Measurements from ENCODE around the gene HOXD10. TPM values are rescaled to one million over a fixed set of nuclear protein-coding genes. Genes with fewer than 3 reads are reported as not detected.

Gene HOXD10
- total and polyA plus RNA-seq, 2 of the 13 experiments (the other 11 are each of a cell fraction or from before 2014, with no cell fraction given): not detected

DNA sequence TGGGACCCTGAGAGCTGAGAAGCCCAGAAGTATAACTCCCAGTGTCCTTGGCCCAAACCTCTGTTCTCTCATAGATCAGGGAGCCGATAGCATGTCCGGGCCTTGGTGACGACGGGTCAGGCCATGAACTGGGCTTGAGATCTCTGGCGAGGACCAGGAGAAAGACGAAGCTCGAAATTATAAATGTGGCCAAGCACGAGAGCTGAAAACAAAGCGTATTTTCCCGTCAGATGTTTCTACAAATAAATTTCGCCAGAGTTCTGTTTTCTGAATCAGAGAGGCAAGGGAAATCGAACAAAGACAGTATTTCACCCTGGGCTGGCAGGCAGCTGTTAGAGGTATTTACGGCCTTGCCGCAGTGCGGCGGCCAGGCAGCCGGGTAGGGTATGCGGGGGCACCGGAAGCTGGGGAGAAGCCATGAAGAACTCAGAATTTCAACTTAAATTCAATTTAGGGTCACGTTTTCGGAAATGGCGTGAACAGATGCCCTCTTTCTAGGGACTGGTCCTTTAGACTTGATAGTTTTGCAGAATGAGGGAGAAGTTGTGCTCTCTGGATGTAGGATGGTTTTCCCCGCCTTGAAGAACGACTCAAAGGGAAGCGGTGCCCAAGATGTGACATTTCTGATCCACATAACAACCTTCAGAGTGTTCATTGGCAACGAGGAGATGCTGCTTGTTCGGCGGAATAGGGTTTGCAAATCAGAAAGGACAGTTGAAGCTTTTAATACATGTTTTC lies 22.5 kb downstream of the HOXD10 start (continued):
- TF ChIP-seq, protein P1, sequence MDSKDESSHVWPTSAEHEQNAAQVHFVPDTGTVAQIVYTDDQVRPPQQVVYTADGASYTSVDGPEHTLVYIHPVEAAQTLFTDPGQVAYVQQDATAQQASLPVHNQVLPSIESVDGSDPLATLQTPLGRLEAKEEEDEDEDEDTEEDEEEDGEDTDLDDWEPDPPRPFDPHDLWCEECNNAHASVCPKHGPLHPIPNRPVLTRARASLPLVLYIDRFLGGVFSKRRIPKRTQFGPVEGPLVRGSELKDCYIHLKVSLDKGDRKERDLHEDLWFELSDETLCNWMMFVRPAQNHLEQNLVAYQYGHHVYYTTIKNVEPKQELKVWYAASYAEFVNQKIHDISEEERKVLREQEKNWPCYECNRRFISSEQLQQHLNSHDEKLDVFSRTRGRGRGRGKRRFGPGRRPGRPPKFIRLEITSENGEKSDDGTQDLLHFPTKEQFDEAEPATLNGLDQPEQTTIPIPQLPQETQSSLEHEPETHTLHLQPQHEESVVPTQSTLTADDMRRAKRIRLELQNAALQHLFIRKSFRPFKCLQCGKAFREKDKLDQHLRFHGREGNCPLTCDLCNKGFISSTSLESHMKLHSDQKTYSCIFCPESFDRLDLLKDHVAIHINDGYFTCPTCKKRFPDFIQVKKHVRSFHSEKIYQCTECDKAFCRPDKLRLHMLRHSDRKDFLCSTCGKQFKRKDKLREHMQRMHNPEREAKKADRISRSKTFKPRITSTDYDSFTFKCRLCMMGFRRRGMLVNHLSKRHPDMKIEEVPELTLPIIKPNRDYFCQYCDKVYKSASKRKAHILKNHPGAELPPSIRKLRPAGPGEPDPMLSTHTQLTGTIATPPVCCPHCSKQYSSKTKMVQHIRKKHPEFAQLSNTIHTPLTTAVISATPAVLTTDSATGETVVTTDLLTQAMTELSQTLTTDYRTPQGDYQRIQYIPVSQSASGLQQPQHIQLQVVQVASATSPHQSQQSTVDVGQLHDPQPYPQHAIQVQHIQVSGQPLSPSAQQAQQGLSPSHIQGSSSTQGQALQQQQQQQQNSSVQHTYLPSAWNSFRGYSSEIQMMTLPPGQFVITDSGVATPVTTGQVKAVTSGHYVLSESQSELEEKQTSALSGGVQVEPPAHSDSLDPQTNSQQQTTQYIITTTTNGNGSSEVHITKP (CRISPR knock-in tag; IDR thresholded peaks at IDR 0.05; ENCODE audit: low read depth): no peak
- TF ChIP-seq FOXA3 (CRISPR knock-in tag; IDR thresholded peaks at IDR 0.05) (no peak), CREM (IDR thresholded peaks at IDR 0.05) (no peak), CREM (CRISPR knock-in tag; IDR thresholded peaks at IDR 0.05) (no peak)

DNA sequence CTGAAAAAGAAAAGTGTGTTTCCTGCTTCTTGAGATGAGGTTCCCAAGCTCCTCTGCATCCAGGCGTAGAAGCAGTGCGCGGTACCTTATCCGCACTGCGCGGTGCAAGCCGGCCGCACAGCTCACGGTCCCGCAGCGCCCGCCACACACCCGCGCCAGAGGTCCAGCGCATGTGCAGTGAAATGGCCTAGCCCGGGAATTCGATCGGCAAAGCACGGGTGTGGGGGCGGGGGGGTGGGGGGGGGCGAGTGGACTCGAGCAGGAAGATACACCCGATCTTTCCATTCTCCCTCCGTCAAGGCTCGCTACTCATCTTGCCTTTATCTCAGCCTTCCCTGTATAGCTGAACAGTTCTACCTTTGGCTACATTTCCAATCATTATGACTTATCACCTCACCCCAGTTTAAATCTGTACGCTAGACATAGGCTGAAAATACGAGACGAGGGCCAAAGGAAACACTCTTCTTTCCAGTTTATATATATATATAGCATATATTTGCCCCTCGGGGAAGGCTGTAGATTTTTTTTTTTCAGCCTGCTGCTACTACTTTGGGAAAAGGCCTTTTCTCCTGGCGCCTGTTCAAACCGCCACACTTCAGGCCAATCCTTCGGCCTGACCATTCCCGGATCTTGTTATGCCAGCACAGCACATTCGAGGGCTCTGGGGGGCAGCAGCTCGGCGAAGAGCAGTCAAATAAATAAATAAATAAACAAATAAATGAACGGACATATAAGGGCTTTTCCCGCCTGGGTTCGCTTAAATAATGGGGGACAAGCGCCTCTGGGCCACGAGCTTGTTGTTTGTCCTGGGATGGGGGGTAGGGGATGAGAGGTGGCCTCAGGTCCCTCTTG lies 23.3 kb downstream of the HOXD10 start:
- peaks cover 11% of the 10 kb centered on the region for H3K4me1 ChIP-seq (ENCODE audit: insufficient read depth, low read length)
- H3K27ac ChIP-seq (ENCODE audit: extremely low read length, insufficient read depth, low read length): no peak overlapping the region
- no peaks in the 10 kb centered on the region for H3K36me3 ChIP-seq (replicated peaks in 1 of 2; ENCODE audit: control insufficient read depth in 1 of 2, insufficient read depth in 2 of 2, low read length in 2 of 2)
- BruUV-seq (replicated peaks): no TSS peak
- peak overlapping the region; percentile 83 for H3K4me2 ChIP-seq (ENCODE audit: low read depth, low read length)
- no peak for DNase-seq (ENCODE audit: low spot score)
- peak overlapping the region in 1 of 3 experiments; percentile 75; a peak in 3 of 6 replicates for H3K4me3 ChIP-seq (replicated peaks in 1 of 3; ENCODE audit: insufficient read depth in 1 of 3, low read depth in 2 of 3, low read length in 3 of 3)
- intact Hi-C loops (cut with micrococcal nuclease; ENCODE audit: unreplicated experiment): loop anchor here (1.0 to 5.0 kb wide), 4 partner anchors 245 to 497 kb away; no protein-coding TSS in a partner anchor
- TF ChIP-seq, protein P2, sequence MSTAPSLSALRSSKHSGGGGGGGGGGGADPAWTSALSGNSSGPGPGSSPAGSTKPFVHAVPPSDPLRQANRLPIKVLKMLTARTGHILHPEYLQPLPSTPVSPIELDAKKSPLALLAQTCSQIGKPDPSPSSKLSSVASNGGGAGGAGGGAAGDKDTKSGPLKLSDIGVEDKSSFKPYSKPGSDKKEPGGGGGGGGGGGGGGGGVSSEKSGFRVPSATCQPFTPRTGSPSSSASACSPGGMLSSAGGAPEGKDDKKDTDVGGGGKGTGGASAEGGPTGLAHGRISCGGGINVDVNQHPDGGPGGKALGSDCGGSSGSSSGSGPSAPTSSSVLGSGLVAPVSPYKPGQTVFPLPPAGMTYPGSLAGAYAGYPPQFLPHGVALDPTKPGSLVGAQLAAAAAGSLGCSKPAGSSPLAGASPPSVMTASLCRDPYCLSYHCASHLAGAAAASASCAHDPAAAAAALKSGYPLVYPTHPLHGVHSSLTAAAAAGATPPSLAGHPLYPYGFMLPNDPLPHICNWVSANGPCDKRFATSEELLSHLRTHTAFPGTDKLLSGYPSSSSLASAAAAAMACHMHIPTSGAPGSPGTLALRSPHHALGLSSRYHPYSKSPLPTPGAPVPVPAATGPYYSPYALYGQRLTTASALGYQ (CRISPR knock-in tag; IDR thresholded peaks at IDR 0.05): 0 out of 2 replicates have a peak, but pooled peaks have one; percentile 33
- TF ChIP-seq, protein P3, sequence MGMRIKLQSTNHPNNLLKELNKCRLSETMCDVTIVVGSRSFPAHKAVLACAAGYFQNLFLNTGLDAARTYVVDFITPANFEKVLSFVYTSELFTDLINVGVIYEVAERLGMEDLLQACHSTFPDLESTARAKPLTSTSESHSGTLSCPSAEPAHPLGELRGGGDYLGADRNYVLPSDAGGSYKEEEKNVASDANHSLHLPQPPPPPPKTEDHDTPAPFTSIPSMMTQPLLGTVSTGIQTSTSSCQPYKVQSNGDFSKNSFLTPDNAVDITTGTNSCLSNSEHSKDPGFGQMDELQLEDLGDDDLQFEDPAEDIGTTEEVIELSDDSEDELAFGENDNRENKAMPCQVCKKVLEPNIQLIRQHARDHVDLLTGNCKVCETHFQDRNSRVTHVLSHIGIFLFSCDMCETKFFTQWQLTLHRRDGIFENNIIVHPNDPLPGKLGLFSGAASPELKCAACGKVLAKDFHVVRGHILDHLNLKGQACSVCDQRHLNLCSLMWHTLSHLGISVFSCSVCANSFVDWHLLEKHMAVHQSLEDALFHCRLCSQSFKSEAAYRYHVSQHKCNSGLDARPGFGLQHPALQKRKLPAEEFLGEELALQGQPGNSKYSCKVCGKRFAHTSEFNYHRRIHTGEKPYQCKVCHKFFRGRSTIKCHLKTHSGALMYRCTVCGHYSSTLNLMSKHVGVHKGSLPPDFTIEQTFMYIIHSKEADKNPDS (CRISPR knock-in tag; IDR thresholded peaks at IDR 0.05): no peak
- no peak overlapping the region for H3K9ac ChIP-seq (ENCODE audit: insufficient read depth, low read depth, low read length)
- peaks cover 7 to 87% of the 10 kb centered on the region in 2 experiments; a peak in 4 of 5 replicates for H3K27me3 ChIP-seq (ENCODE audit: control insufficient read depth in 1 of 2, insufficient read depth in 2 of 2, low read length in 2 of 2)
- no peaks in the 10 kb centered on the region for H3K9me3 ChIP-seq (ENCODE audit: low read length)
- no peak for ATAC-seq
- H4K20me1 ChIP-seq (ENCODE audit: insufficient read depth, low read length): no peaks in the 10 kb centered on the region
- no peaks in the 10 kb centered on the region for H3K79me2 ChIP-seq (ENCODE audit: insufficient read depth, low read length)
- ChIA-PET POLR2A (interaction anchor here (1.4 kb wide), 1 partner anchor 315 kb away, joined by 3 read pairs; no protein-coding TSS in a partner anchor), CTCF (ENCODE audit: low intra/inter-chr PET ratio, low total read pairs) (interaction anchor here (1.1 to 2.5 kb wide), 5 partner anchors 13 to 499 kb away, joined by 4 to 83 read pairs (median 13); no protein-coding TSS in a partner anchor)
- 70% methylated on average over 41 of the region's 41 CpGs for WGBS (ENCODE audit: low lambda C conversion rate)
- no peak for FAIRE-seq
- no peak overlapping the region for H2AFZ ChIP-seq (ENCODE audit: low read length)
- in situ Hi-C loops (cut with HindIII; ENCODE audit: extremely low pct_ligation_motif_present, low pct_unique_long_range_greater_than_20kb): loop anchor here (5.0 kb wide), 1 partner anchor 317 kb away; no protein-coding TSS in a partner anchor

Data from HepG2 (cell line).